ENCODE measurements around the gene CDK15.

Gene CDK15

DNA sequence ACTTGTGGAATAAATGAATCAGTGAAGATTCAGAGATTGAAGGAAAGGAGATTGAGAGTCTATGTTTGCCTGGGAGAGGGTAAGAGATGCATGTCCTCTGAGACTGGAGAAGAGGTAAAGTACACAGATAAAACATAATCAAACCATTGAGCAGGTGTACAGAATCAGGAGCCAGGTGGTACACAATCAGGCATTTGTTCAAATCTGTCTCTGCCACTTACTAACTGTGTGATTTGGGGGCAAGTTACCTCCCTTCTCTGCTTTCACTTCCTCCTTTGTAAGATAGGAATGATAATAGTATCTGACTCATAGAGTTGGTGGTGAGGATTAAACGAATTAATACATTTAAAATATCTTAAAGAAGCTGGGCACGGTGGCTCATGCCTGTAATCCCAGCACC, 94.0 kb downstream of the CDK15 start:
- Histone ChIP-seq H3K27me3 (ENCODE audit: control insufficient read depth, insufficient read depth, low read length) (no peaks in the 10 kb centered on the region), H3K36me3 (ENCODE audit: control insufficient read depth, low read depth, low read length) (no peaks in the 10 kb centered on the region), H3K27ac (ENCODE audit: low read length) (no peak overlapping the region), H3K9me3 (ENCODE audit: control insufficient read depth, low read depth, low read length) (no peaks in the 10 kb centered on the region), H3K9ac (ENCODE audit: low read length) (no peak overlapping the region), H3K4me3 (ENCODE audit: low read length) (no peak overlapping the region), H3K4me1 (ENCODE audit: control insufficient read depth, low read depth, low read length) (peaks cover 19% of the 10 kb centered on the region)

DNA sequence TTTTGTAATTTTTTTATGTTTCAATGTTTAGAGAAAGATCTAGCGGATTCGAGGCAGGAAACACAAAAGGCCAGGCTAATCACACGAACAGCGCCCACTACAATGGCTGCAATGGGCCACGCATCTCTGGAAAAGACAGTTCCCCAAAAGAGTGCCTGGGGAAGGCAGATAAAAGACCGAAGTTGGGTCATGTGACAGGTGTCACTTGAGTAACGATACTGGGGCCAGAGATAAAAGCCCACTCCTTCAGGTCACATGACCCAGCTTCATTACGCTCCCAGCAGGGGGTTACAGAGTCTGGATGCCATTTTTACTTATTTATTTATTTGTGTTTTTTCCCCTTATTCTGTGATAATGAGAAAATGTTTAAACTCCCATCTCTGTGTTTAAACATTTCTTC, 95.4 kb downstream of the CDK15 start:
- Histone ChIP-seq H3K4me3 (ENCODE audit: low read length) (no peak overlapping the region), H3K9ac (ENCODE audit: low read length) (no peak overlapping the region), H3K27ac (ENCODE audit: low read length) (no peak overlapping the region), H3K36me3 (ENCODE audit: control insufficient read depth, low read depth, low read length) (no peaks in the 10 kb centered on the region), H3K4me1 (ENCODE audit: control insufficient read depth, low read depth, low read length) (peaks cover 29% of the 10 kb centered on the region), H3K27me3 (ENCODE audit: control insufficient read depth, insufficient read depth, low read length) (no peaks in the 10 kb centered on the region), H3K9me3 (ENCODE audit: control insufficient read depth, low read depth, low read length) (no peaks in the 10 kb centered on the region)

DNA sequence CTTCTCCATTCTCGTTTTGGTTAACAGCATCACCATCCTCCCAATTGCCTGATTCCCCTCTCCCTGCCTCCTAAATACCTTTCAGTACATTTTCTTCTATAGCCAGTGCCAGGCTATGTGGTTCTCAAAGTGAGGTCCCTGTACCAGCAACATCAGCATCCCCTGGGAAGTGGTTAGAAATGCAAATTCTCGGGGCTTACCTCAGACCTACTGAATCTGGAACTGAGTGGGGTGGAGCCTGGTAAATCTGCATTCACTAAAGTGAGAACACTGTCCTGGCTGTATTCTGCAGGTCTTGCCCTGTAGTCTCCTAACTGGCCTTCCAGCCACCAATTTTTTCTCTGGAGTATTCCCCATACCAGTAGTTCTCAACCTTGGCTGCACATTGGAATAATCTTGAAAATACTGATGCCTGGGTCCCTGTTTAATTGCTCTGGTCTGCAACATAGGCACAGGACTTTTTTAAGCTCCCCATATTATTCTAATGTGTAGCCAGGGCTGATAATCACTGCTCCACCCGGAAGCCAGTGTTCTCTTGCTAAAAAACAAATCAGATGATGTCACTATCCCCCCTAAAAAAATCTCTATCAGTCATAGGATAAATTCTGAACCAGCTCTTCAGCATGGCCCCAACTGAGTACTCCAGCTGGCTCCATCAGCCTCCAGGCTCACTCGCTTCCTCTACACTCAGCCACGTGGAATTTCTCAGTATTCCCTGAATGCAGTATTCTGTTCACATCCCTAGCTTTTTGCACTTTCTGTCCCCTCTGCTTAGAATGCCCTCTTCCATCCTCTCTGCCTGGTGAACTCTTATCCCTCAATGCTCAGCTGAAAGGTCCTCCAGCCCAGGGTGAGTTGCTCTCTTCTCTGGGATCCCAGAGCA, 98.4 kb downstream of the CDK15 start:
- Histone ChIP-seq H3K27ac (ENCODE audit: low read length) (no peak overlapping the region), H3K9me3 (ENCODE audit: control insufficient read depth, low read depth, low read length) (no peaks in the 10 kb centered on the region), H3K36me3 (ENCODE audit: control insufficient read depth, low read depth, low read length) (no peaks in the 10 kb centered on the region), H3K27me3 (ENCODE audit: control insufficient read depth, insufficient read depth, low read length) (no peaks in the 10 kb centered on the region), H3K4me3 (ENCODE audit: low read length) (no peak overlapping the region), H3K9ac (ENCODE audit: low read length) (no peak overlapping the region), H3K4me1 (ENCODE audit: control insufficient read depth, low read depth, low read length) (peaks cover 35% of the 10 kb centered on the region)

DNA sequence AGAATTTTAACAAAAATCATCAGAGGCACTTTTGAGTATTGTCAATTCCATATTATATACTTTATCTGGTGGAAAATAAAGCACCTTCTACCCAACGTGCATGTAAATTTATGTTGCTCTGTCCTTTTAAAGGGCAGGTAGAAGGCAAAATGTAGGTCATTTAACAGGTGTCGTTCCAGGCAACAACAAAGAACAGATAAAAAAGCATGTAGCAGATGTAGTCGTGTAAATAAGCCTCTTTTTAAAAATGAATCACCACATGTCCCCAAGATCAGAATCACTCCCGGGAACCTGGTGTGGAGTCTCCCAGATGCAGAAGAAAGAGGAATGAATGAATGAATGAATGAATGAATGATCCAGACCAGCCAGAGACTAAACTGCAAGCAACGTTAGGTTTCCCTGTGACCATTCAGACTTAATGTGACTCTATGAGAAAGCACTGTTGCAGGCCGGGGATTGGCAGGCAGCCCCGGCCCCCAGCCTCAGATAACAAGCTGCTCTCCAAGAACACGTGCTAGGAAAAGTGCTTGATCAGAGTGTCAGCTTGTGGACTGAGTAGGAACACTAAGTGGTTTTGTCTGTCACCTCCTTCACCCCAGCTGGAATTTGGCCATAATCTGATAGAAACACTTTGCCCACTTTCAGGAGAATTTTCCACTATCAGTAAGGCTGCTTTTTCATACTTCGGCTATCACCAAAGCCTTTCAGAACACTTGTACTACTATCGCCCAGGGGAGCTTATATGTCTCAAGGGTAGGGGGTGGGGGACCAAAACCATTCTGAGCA, 100.6 kb downstream of the CDK15 start:
- Histone ChIP-seq H3K9me3 (ENCODE audit: control insufficient read depth, low read depth, low read length) (no peaks in the 10 kb centered on the region), H3K9ac (ENCODE audit: low read length) (no peak overlapping the region), H3K4me1 (ENCODE audit: control insufficient read depth, low read depth, low read length) (peaks cover 41% of the 10 kb centered on the region), H3K27me3 (ENCODE audit: control insufficient read depth, insufficient read depth, low read length) (no peaks in the 10 kb centered on the region), H3K4me3 (ENCODE audit: low read length) (no peak overlapping the region), H3K27ac (ENCODE audit: low read length) (no peak overlapping the region), H3K36me3 (ENCODE audit: control insufficient read depth, low read depth, low read length) (no peaks in the 10 kb centered on the region)

DNA sequence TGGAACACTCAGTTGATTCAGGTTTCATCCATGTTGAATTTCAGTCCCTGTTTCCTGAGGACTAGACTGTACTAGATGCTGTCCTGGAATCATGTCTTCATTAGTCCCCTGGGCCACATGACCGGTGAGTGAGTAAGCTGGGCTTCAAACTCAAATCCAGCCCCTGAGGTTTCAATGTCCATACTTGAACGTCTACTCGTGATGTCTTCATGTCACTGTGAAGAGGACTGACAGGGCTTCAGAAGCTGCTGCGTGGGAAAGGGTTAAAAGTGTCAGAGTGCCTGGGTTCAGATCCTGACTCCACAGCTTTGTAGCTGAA, 101.2 kb downstream of the CDK15 start:
- Histone ChIP-seq H3K27me3 (ENCODE audit: control insufficient read depth, insufficient read depth, low read length) (no peaks in the 10 kb centered on the region), H3K9ac (ENCODE audit: low read length) (no peak overlapping the region), H3K4me1 (ENCODE audit: control insufficient read depth, low read depth, low read length) (peaks cover 36% of the 10 kb centered on the region), H3K27ac (ENCODE audit: low read length) (no peak overlapping the region), H3K9me3 (ENCODE audit: control insufficient read depth, low read depth, low read length) (no peaks in the 10 kb centered on the region), H3K4me3 (ENCODE audit: low read length) (no peak overlapping the region), H3K36me3 (ENCODE audit: control insufficient read depth, low read depth, low read length) (no peaks in the 10 kb centered on the region)

DNA sequence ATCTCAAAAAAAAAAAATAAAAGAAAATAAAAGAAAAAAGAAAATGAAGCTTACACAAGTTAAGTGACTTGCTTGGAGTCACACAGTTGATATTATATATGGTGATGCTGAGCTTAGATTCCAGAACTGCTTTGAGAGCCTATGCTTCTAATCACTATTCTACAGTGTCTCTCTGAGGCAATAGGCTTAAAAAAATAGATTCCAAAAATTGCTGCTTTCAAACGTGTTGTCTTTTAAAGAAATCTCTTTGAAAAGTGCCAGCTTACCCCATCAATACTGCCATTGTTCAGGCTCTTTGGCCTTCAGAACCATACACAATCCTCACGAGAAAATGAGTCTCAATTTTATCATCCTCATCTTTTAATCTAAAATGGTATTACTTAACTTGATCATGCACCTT, 102.6 kb downstream of the CDK15 start:
- Histone ChIP-seq H3K9me3 (ENCODE audit: control insufficient read depth, low read depth, low read length) (no peaks in the 10 kb centered on the region), H3K27me3 (ENCODE audit: control insufficient read depth, insufficient read depth, low read length) (no peaks in the 10 kb centered on the region), H3K9ac (ENCODE audit: low read length) (no peak overlapping the region), H3K36me3 (ENCODE audit: control insufficient read depth, low read depth, low read length) (no peaks in the 10 kb centered on the region), H3K4me1 (ENCODE audit: control insufficient read depth, low read depth, low read length) (peaks cover 39% of the 10 kb centered on the region), H3K4me3 (ENCODE audit: low read length) (no peak overlapping the region), H3K27ac (ENCODE audit: low read length) (no peak overlapping the region)

DNA sequence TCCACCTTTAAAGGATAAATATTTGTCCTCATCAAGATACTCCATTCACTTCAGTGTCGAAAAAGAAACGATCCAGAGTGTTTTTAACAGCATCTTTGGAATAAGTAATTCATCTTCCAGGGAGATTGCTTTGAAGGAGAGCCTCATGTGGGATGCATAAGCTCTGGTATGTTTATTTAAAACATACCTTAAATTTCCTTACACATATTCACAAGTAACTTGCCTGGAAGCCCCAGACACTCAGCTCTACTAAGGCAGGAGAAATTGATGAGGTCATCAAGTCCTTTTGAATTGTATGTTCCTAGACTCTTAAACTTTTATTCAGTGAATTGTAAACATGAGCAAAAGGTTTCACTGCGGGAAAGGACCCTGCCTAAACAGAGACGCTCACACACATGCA, 103.0 kb downstream of the CDK15 start:
- H3K27ac ChIP-seq (ENCODE audit: low read length), result no peak overlapping the region
- no peaks in the 10 kb centered on the region for H3K36me3 ChIP-seq (ENCODE audit: control insufficient read depth, low read depth, low read length)
- H3K4me1 ChIP-seq (ENCODE audit: control insufficient read depth, low read depth, low read length), result peaks cover 38% of the 10 kb centered on the region
- H3K27me3 ChIP-seq (ENCODE audit: control insufficient read depth, insufficient read depth, low read length), result no peaks in the 10 kb centered on the region
- no peaks in the 10 kb centered on the region for H3K9me3 ChIP-seq (ENCODE audit: control insufficient read depth, low read depth, low read length)
- no peak overlapping the region for H3K4me3 ChIP-seq (ENCODE audit: low read length)
- H3K9ac ChIP-seq (ENCODE audit: low read length), result no peak overlapping the region

DNA sequence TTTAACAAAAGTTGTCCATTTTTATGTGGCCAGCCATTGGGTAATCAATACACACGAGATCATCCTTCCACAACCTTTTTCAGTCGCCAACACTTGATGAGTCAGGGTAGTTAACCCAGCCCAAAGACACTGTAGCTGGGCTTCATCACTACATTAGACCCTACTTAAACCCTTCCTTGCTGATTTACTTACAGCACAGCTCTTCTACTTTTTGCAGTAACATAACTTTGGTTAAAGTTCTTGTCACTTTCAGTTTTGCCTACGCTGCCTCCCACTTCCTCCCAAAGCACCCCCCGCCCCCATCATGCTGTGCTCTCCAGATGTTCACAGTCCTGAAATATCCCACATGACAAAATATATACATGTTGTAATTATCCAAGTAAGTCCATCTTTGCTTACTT, 103.6 kb downstream of the CDK15 start:
- H3K4me1 ChIP-seq (ENCODE audit: control insufficient read depth, low read depth, low read length), result peaks cover 32% of the 10 kb centered on the region
- H3K27me3 ChIP-seq (ENCODE audit: control insufficient read depth, insufficient read depth, low read length), result no peaks in the 10 kb centered on the region
- H3K4me3 ChIP-seq (ENCODE audit: low read length), result no peak overlapping the region
- no peak overlapping the region for H3K27ac ChIP-seq (ENCODE audit: low read length)
- H3K9ac ChIP-seq (ENCODE audit: low read length), result no peak overlapping the region
- no peaks in the 10 kb centered on the region for H3K36me3 ChIP-seq (ENCODE audit: control insufficient read depth, low read depth, low read length)
- no peaks in the 10 kb centered on the region for H3K9me3 ChIP-seq (ENCODE audit: control insufficient read depth, low read depth, low read length)

DNA sequence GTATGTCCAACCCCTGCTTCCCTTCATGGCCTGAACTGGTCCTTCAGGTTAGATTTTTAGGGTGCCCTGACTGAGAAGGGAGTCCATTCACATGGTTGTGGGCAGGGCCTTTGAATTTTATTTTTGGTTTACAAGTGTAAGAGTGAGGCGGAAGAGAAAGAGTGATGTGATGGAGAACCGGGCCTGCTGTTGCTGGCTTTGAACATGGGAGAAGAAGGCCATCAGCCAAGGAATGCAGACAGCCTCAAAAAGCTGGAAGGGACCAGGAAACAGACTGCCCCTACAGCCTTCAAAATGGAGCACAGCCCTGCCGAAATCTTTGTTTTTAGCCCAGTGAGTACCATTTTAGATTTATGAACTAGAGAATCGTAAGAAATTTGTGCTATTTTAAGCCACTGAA, 105.0 kb downstream of the CDK15 start:
- no peak overlapping the region for H3K4me3 ChIP-seq (ENCODE audit: low read length)
- H3K27me3 ChIP-seq (ENCODE audit: control insufficient read depth, insufficient read depth, low read length), result no peaks in the 10 kb centered on the region
- H3K27ac ChIP-seq (ENCODE audit: low read length), result no peak overlapping the region
- no peaks in the 10 kb centered on the region for H3K36me3 ChIP-seq (ENCODE audit: control insufficient read depth, low read depth, low read length)
- H3K9ac ChIP-seq (ENCODE audit: low read length), result no peak overlapping the region
- peaks cover 25% of the 10 kb centered on the region for H3K4me1 ChIP-seq (ENCODE audit: control insufficient read depth, low read depth, low read length)
- H3K9me3 ChIP-seq (ENCODE audit: control insufficient read depth, low read depth, low read length), result no peaks in the 10 kb centered on the region

DNA sequence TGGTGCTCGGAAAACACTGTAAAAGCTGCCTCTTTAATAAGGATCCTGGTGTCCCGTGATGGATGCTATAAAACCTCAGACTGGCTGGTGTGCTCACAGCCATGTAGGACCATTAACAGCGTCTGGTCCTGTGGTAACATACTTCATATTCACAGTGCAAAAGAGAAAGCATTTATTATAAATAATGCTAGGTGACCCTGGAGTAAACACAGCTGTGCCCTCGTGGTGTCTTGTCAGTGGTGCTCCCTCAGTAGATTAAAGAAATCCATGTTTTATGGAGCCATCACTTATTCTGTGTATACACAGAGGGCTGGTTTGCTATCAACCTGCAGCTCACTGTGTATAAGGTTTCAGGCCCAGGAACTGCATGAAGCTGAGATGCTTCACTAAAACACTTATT, 106.9 kb downstream of the CDK15 start:
- no peak overlapping the region for H3K9ac ChIP-seq (ENCODE audit: low read length)
- H3K27ac ChIP-seq (ENCODE audit: low read length), result no peak overlapping the region
- H3K4me1 ChIP-seq (ENCODE audit: control insufficient read depth, low read depth, low read length), result peaks cover 15% of the 10 kb centered on the region
- no peaks in the 10 kb centered on the region for H3K9me3 ChIP-seq (ENCODE audit: control insufficient read depth, low read depth, low read length)
- H3K27me3 ChIP-seq (ENCODE audit: control insufficient read depth, insufficient read depth, low read length), result no peaks in the 10 kb centered on the region
- no peaks in the 10 kb centered on the region for H3K36me3 ChIP-seq (ENCODE audit: control insufficient read depth, low read depth, low read length)
- no peak overlapping the region for H3K4me3 ChIP-seq (ENCODE audit: low read length)

DNA sequence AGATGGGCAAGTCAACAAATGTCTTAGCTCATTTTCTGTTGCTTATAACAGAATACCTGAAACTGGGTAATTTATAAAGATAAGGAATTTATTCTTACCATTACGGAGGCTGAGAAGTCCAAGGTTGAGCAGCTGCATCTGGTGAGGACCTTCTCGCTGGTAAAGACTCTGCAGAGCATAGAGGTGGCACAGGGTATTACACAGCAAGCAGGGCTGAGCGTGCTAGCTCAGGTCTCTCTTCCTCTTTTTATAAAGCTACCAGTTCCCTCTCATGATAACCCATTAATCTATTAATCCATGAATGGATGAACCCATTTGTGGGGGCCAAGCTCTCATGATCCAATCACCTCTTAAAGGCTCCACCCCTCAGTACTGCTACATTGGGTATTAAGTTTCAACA, 109.1 kb downstream of the CDK15 start:
- no peak overlapping the region for H3K9ac ChIP-seq (ENCODE audit: low read length)
- H3K4me3 ChIP-seq (ENCODE audit: low read length), result no peak overlapping the region
- H3K4me1 ChIP-seq (ENCODE audit: control insufficient read depth, low read depth, low read length), result peaks cover 21% of the 10 kb centered on the region
- H3K9me3 ChIP-seq (ENCODE audit: control insufficient read depth, low read depth, low read length), result no peaks in the 10 kb centered on the region
- H3K27ac ChIP-seq (ENCODE audit: low read length), result no peak overlapping the region
- no peaks in the 10 kb centered on the region for H3K27me3 ChIP-seq (ENCODE audit: control insufficient read depth, insufficient read depth, low read length)
- H3K36me3 ChIP-seq (ENCODE audit: control insufficient read depth, low read depth, low read length), result no peaks in the 10 kb centered on the region

DNA sequence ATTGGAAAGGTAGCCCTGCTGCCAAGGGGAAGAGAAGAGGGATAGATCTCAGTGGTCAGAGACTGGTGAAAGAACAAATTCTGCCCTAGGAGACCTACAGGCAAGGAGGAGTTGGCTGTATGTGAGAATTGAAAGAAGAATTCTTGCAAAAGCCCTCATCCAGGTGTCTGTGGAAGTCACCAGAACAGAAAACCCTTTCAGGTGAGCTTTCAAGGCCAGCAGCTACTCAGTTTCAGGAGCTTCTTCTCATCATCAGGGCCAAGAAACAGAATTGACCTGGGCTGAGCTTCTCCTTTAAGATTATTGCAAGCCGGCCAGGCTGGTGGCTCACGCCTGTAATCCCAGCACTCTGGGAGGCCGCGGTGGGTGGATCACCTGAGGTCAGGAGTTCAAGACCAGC, 110.2 kb downstream of the CDK15 start:
- no peaks in the 10 kb centered on the region for H3K36me3 ChIP-seq (ENCODE audit: control insufficient read depth, low read depth, low read length)
- H3K27ac ChIP-seq (ENCODE audit: low read length), result no peak overlapping the region
- no peaks in the 10 kb centered on the region for H3K27me3 ChIP-seq (ENCODE audit: control insufficient read depth, insufficient read depth, low read length)
- no peaks in the 10 kb centered on the region for H3K9me3 ChIP-seq (ENCODE audit: control insufficient read depth, low read depth, low read length)
- H3K9ac ChIP-seq (ENCODE audit: low read length), result no peak overlapping the region
- H3K4me3 ChIP-seq (ENCODE audit: low read length), result no peak overlapping the region
- H3K4me1 ChIP-seq (ENCODE audit: control insufficient read depth, low read depth, low read length), result peaks cover 12% of the 10 kb centered on the region
